ENCODE results near the gene FLRT2.

- TF ChIP-seq CTCF (IDR thresholded peaks at IDR 0.05) (no peak), EZH2 (IDR thresholded peaks at IDR 0.05; ENCODE audit: borderline replicate concordance, insufficient read depth, low read depth, low read length, poor library complexity, severe bottlenecking) (no peak)
These were observed 70.0 kb downstream of the FLRT2 start for GRCh38 chr14:85599939-85600338.

All from B cell (primary cell).